Activated CD4-positive, alpha-beta T cell treated with anti-CD3 and anti-CD28 coated beads for 4 hours (primary cell): ENCODE results near the gene RPL18.
"Not testable (repeated sequence)": the region's sequence is repeated elsewhere in the genome, so short reads cannot be mapped to it uniquely, and the experiment has no call there.

Experiments used
- DNase-seq, 2 donors: peaks; one replicate each; pipeline ENCODE4 v3.0.0-alpha.2; 2020

The RPL18 gene

DNA sequence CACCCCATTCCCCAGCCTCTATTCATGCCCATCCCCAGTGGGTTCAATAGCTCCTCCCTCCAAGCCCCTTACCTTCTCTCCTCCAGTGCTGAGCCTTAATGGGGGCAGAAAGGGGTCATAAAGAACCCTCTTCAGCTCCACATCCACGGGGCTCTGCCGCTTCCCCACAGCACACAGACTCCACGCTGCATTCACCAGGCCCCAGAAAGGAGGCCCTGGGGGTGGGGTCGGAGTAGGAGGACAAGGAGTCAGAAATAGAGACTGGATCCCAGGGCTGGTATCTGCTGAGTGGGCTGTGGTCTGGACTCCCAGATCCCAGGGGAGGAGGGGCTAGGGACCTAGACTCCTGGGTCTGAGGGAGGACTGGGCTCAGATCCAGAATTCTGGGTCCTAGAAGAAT, 25.4 kb upstream of the RPL18 start:
- no peak for DNase-seq

DNA sequence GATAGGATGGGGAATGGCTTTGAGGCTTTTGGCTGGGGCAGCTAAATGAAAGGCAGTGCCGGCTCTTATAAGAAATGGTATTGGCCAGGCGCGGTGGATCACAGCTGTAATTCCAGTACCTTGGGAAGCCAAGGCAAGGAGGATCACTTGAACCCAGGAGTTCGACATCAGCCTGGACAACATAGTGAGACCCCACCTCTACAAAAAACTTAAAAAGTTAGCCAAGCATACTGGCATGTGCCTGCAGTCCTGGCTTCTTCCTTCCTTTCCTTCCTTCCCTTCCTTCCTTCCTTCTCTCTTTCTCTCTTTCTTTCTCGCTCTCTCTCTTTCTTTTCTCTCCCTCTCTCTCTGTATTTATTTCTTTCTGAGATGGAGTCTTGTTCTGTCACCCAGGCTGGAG, 23.9 kb upstream of the RPL18 start:
- no peak for DNase-seq

DNA sequence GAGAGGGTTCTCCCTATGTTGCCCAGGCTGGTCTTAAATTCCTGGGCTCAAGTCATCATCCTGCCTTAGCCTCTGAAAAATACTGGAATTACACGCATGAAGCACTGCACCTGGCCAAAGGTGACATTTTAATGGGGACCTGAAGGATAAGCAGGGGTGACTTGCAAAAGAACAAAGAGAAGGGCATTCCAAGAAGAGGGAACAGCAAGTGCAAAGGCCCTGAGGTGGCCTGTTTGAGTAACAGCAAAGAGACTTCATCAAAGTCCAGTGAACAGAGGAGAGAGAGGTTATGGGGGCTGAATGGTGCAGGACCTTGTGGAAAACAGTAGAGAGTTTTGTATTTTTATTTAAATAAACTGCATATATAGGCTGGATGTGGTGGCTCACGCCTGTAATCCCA, 22.9 kb upstream of the RPL18 start:
- DNase-seq = no peak

DNA sequence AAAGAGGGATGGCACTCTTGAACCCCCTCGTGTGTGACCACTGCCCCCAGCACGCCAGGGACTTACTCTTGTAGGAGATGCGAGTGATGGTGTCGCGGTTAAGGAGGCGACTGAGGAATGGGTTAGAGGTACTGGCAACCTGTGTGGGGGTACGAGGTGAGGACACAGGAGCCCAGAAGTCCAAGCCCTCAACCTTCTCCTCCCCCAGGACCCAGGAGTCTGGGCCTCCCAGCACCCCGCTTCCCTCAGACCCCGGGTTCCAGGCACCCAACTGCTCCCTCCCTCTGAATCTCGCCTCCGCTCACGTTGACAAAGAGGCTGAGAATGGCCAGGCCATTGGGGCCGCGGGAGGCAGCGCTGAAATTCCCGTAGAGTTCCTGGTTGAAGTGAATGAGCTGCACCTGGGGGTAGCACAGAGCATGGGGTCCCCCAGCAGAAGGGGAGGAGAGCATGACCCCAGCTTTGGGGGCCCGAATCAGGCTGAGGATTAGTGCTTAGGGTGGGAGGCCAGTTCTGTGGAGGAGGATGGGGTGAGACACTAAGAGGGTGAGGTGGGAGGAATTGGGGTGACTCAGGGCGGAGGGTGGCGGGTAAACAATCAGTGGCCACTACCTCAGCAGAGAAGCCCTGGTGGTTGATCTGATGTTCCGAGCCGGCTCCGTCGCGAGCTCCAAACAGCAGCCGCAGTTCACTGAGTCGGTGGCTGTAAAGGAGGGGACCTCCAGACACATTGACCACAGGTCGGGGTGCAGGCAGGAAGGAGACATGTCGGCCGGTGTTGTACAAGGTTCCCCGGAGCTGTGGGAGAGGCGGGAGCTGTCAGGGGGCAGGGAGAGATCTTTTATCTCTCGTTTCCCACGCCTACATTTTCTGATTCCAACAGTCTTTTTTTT, 20.8 kb upstream of the RPL18 start:
- no peak for DNase-seq

DNA sequence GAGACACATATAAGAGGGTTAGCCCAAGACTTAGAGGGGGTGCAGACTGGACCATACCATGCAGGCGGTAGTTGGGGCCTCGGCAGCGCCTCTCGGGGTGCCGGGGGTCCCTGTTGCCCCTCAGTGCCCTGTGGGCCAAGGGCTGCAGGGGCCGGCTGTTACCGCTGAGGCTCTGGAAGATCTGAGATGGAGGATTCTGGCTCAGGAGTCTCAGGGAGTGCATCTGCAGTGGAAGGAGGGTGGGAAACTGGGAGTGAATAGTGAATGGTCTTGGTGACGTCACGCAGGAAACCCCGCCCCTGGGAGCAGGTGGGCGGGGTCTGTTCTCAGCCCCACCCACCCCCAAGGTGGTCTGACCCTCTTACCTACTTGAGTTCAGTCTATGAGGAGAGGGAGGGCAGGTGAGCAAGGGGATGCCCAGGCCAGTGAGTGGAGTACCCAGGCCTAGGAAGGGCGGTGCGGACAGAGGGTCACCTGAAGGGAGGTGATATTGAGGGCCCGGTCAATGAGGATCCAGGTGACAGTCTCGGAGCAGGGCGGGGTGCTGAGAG, 19.9 kb upstream of the RPL18 start:
- no peak for DNase-seq

GRCh38 chr19:48637948-48638830, 19.2 kb upstream of the RPL18 start:
- peak; percentile 81 to 85 for DNase-seq

GRCh38 chr19:48637449-48637947, 18.5 kb upstream of the RPL18 start:
- peak; percentile 99 to 100 for DNase-seq

DNA sequence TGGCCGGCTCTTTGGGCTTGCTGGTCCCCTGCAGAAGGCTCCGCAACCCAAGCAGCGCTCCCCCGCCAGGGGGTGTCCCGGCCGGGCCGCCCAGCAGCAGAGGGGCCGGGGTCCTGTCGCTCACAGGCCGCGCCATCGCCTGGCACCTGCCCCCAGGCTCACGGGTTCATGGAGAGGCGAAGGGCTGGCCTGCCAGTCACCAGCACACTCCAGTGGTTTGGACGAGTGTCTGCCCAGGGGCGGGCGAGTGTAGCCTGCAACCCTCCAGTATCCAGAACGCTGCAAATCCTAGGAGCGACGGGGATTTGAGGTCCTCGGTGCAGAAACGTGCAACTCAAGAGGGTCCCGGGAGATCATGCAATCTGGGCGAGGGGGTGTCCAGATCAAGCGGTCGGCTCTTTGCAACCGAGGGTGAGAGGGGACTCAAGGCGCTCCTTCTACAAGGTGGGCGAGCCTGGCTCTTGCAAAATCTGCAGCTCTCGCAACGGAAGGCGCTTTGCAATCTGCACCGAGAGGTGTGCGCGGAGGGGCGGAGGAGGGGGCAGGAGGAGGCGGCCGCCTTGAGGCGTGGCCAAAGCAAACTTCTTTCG, 18.0 kb upstream of the RPL18 start, which contains the start of gene DBP:
Gene DBP (minus strand): TSS at position 521 of the 590 bp plus-strand sequence. CDS start 385 bp downstream, at position 136.
- DNase-seq = peak in 1 of 2 donors; percentile 41

DNA sequence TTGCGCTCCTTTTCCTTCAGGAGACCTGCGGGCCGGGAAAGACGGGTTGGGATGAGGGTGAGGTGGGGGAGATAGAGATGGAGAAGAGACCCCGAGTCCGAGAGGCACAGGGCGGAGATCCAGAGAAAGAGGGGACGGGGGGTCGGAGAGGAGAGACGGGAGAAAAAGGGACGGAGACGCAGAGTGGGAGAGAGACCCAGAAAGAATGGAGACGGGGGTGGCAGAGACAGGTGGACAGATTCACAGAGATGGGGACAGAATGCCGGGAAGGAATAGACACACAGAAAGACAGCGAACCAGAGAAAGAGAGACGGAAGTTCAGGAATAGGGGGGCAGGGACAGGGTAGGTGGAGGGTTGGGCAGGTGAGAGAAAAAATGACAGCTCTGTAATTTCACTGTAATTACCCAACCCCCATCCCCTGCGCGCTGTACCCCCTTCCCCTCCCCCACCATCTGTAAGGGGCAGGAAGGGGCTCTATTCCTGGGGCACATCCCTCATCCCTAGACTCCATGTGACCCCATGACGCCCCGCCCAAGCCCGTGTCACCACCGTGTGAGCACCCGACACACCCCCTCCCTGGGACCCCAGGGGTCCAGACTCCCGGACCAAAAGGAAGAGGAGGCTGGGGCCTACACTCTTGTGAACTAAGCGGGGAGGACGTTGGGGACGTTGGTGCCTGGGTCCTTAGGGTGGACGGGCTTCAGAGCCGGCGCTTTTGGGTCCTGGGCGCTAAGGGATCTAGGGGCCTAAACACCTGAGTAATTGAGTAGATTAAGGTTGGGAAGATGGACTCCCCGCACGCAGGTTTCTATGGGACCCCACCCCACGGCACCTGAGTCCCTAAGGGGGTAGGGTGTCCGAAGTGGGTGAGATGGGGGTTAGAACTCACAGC, 17.2 kb upstream of the RPL18 start:
- no peak for DNase-seq

DNA sequence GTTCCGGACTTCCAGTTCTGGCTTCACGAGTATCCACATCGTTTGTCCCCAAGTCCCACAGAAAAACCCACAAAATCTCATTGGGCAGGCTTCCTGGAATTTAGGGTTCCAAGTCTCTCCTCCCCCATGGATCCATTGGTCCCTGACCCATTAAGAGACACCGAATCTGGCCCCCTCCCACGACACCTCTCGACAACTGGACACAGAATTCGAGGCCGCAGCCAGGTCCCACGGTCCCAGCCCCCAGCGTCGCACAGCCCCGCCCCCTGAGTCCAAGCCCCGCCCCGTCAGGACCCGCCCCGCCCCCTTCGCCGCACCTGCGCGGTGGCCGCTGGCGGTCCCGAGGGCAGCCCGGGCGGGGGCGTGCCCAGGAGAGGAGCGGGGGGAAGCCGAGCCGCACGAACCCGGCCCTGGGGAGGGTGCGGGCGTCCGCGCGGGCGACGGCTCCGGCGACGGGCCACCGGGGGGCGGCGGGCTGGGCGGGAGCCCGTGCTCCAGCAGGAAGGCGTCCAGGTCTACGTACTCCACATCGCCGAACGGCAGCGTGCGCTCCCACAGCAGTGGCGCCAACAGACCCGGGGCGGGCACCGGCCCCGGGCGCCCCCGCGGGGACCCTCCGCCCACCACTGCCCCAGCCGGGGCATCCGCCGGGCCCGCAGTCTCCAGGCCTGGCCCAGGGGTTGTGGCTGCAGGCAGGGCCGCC, 16.4 kb upstream of the RPL18 start:
- DNase-seq = peak; percentile 65 to 79

DNA sequence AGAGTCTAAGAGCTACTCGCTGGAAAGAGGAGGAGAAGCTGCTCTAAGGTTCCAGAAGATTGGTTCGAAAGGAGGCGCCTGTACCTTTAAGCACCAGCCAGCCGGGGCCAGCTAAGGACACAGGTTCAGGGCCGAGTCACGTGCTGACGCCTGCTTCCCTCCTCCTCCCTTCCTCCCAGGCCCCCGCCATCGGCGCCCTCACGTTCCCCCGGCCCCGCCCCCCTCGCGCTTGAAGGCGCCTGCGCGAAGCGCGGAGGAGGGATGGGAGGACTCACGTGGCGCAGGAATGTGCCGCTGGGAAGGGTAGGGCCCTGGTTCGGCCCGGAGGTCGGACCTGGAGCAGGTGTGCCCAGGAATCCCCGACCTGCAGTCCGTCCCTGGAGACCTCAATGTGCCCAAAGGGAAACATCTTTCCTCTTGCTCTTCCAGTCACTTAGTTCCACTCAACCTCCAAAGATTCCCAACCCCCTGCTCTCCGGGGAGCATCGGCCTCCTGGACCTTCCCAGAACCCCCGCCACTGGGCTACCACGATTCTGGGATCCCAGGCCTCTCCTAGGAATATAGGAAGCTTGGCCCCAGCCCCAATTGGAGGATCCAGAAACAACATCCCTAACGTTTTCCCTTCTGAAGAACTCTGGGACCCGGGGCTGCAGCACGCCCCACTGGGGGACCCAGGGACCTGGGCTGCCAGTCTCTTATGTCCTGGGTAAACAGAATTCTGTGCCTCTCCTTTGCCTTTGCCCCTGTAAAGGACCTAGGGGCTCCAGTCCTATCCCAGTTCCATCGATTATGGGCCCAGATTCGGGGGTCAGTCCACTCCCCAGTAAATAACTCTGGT, 15.7 kb upstream of the RPL18 start:
- DNase-seq = peak; percentile 89 to 90

GRCh38 chr19:48634036-48634342, 15.0 kb upstream of the RPL18 start:
- no peak for DNase-seq

- DNase-seq = no peak
Observed at GRCh38 chr19:48633148-48634035, 14.4 kb upstream of the RPL18 start.

GRCh38 chr19:48632692-48633147, 13.7 kb upstream of the RPL18 start:
- no peak for DNase-seq

- DNase-seq = not testable (repeated sequence)
Observed at GRCh38 chr19:48632286-48632685, 13.3 kb upstream of the RPL18 start.

DNA sequence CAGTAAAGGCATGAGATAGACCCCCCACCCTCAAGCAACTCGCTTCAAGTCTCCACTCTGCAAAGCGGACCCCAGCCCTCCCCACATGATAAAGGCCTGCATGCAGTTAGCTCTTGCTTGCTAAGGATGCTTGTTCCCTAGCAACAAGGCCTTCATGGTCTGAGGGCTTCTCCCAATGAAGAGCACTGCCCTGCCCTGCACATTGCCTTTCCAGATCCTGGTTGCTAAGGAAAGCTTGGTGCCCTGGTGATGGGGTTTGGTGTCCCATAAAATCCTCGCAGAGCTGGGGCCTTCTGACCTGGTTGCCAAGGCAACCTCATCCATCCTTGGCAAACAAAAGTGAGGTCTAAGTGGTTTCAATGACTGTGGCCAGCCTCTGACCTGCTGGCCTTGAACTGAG, 12.2 kb upstream of the RPL18 start:
- DNase-seq = no peak

- DNase-seq = no peak
Observed at GRCh38 chr19:48630296-48631063, 11.5 kb upstream of the RPL18 start.

- DNase-seq = no peak
Observed at GRCh38 chr19:48629599-48630295, 10.8 kb upstream of the RPL18 start.
